Stomach (tissue), 4 donors: ENCODE results near the gene WASHC1.
"Not testable (repeated sequence)": the region's sequence is repeated elsewhere in the genome, so short reads cannot be mapped to it uniquely, and the experiment has no call there.

Experiments used
- EP300 ChIP-seq: sonication (generic); formaldehyde crosslinking; IDR thresholded peaks from one replicate; pipeline ENCODE4 v1.6.1; 2017; ENCODE audit warnings: antibody characterized with exemption
- POLR2AphosphoS5 ChIP-seq, 3 donors: sonication (generic); formaldehyde crosslinking; IDR thresholded peaks; one replicate each; pipeline ENCODE4 v1.6.1; 2016; ENCODE audit warnings: antibody characterized with exemption in 3 of 3
- TF ChIP-seq, protein P1 (sequence below), 7 experiments: fragments of 450-650 bp in 4 of 7; fragments of 200-600 bp in 3 of 7; sonication (generic) in 3 of 7; IDR thresholded peaks; one replicate each; pipeline ENCODE4 v1.5.1; 2016 to 2019; ENCODE audit warnings: antibody characterized with exemption in 7 of 7, control low read depth in 2 of 7, mild to moderate bottlenecking in 1 of 7

DNA sequence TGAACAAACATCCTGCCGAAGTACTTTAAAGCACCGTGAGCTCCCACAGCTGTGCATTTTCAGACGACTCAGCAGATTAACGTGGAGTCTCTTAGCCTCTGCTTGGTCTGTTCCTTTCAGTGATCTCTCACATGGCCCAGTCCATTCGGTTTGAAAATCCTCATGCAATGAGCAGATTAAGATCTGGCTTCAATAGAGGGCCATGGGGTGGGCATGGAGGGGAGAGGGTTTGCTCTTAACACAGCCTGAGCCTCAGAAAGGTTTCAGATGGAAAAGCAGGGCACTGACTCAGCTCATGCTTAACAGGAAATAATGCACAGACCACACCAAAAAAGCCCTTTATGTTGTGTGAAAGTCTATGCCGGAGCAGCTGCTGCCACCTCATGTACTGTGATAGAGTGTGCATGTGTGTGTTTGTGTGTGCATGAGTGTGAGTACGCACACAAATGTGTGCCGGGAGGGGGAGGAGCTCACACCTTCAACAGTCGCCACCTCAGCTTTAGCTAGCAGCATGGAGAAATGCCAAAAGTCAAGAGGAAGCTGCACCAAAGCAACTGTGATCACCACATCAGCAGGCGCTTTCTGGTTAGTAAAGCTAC lies 33.9 kb upstream of the WASHC1 start:
- TF ChIP-seq, protein P1, sequence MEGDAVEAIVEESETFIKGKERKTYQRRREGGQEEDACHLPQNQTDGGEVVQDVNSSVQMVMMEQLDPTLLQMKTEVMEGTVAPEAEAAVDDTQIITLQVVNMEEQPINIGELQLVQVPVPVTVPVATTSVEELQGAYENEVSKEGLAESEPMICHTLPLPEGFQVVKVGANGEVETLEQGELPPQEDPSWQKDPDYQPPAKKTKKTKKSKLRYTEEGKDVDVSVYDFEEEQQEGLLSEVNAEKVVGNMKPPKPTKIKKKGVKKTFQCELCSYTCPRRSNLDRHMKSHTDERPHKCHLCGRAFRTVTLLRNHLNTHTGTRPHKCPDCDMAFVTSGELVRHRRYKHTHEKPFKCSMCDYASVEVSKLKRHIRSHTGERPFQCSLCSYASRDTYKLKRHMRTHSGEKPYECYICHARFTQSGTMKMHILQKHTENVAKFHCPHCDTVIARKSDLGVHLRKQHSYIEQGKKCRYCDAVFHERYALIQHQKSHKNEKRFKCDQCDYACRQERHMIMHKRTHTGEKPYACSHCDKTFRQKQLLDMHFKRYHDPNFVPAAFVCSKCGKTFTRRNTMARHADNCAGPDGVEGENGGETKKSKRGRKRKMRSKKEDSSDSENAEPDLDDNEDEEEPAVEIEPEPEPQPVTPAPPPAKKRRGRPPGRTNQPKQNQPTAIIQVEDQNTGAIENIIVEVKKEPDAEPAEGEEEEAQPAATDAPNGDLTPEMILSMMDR (IDR thresholded peaks at IDR 0.05) = not testable (repeated sequence)
- not testable (repeated sequence) for TF ChIP-seq EP300; POLR2AphosphoS5 (IDR thresholded peaks at IDR 0.05)
